HepG2 (cell line): ENCODE results near the gene NRP1. TPM values are rescaled to one million over a fixed set of nuclear protein-coding genes. Genes with fewer than 3 reads are reported as not detected.

ENCODE experiments used
- ASH2L ChIP-seq: fragments of 300-600, 200-600 bp; sonication (generic); IDR thresholded peaks from 2 replicates; pipeline ENCODE4 v1.7.0; 2017; ENCODE audit warnings: low read depth, mild to moderate bottlenecking, moderate library complexity, mixed read lengths, low read length; ENCODE audit not compliant: insufficient read length
- ATF7-NPFF ChIP-seq: sonication (generic); formaldehyde crosslinking; IDR thresholded peaks from 2 replicates; pipeline ENCODE4 v1.8.1; 2023; ENCODE audit warnings: mild to moderate bottlenecking, low read depth, missing genetic modification reagents, moderate library complexity
- BRF2 ChIP-seq: sonication (generic); formaldehyde crosslinking; IDR thresholded peaks from 2 replicates; pipeline ENCODE4 v1.8.1; 2022; ENCODE audit warnings: mild to moderate bottlenecking, missing genetic modification reagents
- EP300 ChIP-seq, 3 experiments: sonication (generic) in 1 of 3; formaldehyde crosslinking in 1 of 3; IDR thresholded peaks; 2 replicates each; pipeline versions ENCODE4 v1.5.1 to v1.6.1; 2011 to 2020; ENCODE audit warnings: low read depth in 2 of 3, low read length in 2 of 3, borderline replicate concordance in 1 of 3, improper control_type of control experiment in 1 of 3, mild to moderate bottlenecking in 1 of 3, missing genetic modification reagents in 1 of 3, moderate library complexity in 1 of 3
- HMGXB3 ChIP-seq: sonication (generic); formaldehyde crosslinking; IDR thresholded peaks from 2 replicates; pipeline ENCODE4 v1.4.0; 2020; ENCODE audit warnings: missing genetic modification reagents, borderline replicate concordance
- KAT7 ChIP-seq: IDR thresholded peaks from 2 replicates; pipeline ENCODE4 v1.6.1; 2018; ENCODE audit warnings: borderline replicate concordance, missing compliant biosample characterization
- MYPOP ChIP-seq: sonication (generic); formaldehyde crosslinking; IDR thresholded peaks from 2 replicates; pipeline ENCODE4 v1.8.1; 2023; ENCODE audit warnings: mild to moderate bottlenecking, moderate library complexity, missing genetic modification reagents
- NR2C2 ChIP-seq: sonication (generic); formaldehyde crosslinking; IDR thresholded peaks from 2 replicates; pipeline ENCODE4 v1.4.0; 2020; ENCODE audit warnings: missing genetic modification reagents, mild to moderate bottlenecking, moderate library complexity, borderline replicate concordance
- RAD51 ChIP-seq: fragments of 450-650 bp; IDR thresholded peaks from 2 replicates; pipeline ENCODE4 v1.6.1; 2016; ENCODE audit warnings: borderline replicate concordance
- RFX3 ChIP-seq: IDR thresholded peaks from 2 replicates; pipeline ENCODE4 v1.6.1; 2016; ENCODE audit warnings: missing biosample characterization, missing genetic modification reagents
- RXRA ChIP-seq: sonication (generic); formaldehyde crosslinking; IDR thresholded peaks from 2 replicates; pipeline ENCODE4 v1.5.1; 2020; ENCODE audit warnings: missing genetic modification reagents
- STAG1 ChIP-seq: sonication (generic); formaldehyde crosslinking; IDR thresholded peaks from 2 replicates; pipeline ENCODE4 v1.4.0; 2020; ENCODE audit warnings: missing genetic modification reagents
- XRCC5 ChIP-seq: fragments of 200-400 bp; formaldehyde crosslinking; optimal IDR thresholded peaks from 2 replicates; pipeline ENCODE3; 2017; ENCODE audit warnings: mild to moderate bottlenecking, low read length
- ZBTB37 ChIP-seq: sonication (generic); formaldehyde crosslinking; IDR thresholded peaks from 2 replicates; pipeline ENCODE4 v1.4.0; 2020; ENCODE audit warnings: mild to moderate bottlenecking, missing genetic modification reagents
- ZNF101 ChIP-seq: sonication (generic); formaldehyde crosslinking; IDR thresholded peaks from 2 replicates; pipeline ENCODE4 v1.4.0; 2020; ENCODE audit warnings: mild to moderate bottlenecking, low read depth, missing genetic modification reagents, borderline replicate concordance
- ZNF597 ChIP-seq: sonication (generic); formaldehyde crosslinking; IDR thresholded peaks from 2 replicates; pipeline ENCODE4 v1.5.0; 2020; ENCODE audit warnings: missing genetic modification reagents
- ZNF672 ChIP-seq: sonication (generic); formaldehyde crosslinking; IDR thresholded peaks from 2 replicates; pipeline ENCODE4 v1.8.1; 2022; ENCODE audit warnings: missing genetic modification reagents
- ZNF850 ChIP-seq: sonication (generic); formaldehyde crosslinking; conservative IDR thresholded peaks from 2 replicates; pipeline ENCODE4 v1.9.0; 2021; ENCODE audit warnings: mild to moderate bottlenecking, missing genetic modification reagents
- polyA plus RNA-seq, 8 experiments: library from polyadenylated mRNA; depleted of rRNA in 3 of 8; stranded (reverse) in 7 of 8; unstranded in 1 of 8; fragments of >200 nt; fragmentation: Illumina TruSeq in 4 of 8; extraction: Trizol in 4 of 8; gene quantifications; 2 replicates each; pipeline versions ENCODE4 v1.2.1 to v1.2.3, GENCODE V29; 2011 to 2016; ENCODE audit warnings: low read depth in 4 of 8, missing spikeins in 1 of 8, mixed read lengths in 1 of 8; ENCODE audit not compliant: insufficient read depth in 1 of 8
- total RNA-seq, 5 experiments: library from RNA; depleted of rRNA; stranded (reverse); fragments of >200 nt; fragmentation: Illumina TruSeq; extraction: Trizol; gene quantifications; 2 replicates each; pipeline ENCODE4 v1.2.3, GENCODE V29; 2016; ENCODE audit warnings: low read depth in 1 of 5

Gene NRP1
- total and polyA plus RNA-seq, 2 of the 13 experiments (the other 11 are each of a cell fraction or from before 2014, with no cell fraction given), result 5.3 to 5.8 TPM

- TF ChIP-seq NR2C2 (CRISPR knock-in tag) (no peak), ZNF101 (CRISPR knock-in tag) (no peak), EP300 (IDR thresholded peaks at IDR 0.05; ENCODE audit: low read depth in 2 of 2, low read length in 2 of 2) (peak; percentile 90 to 100), EP300 (CRISPR knock-in tag; IDR thresholded peaks at IDR 0.05; ENCODE audit: borderline replicate concordance) (peak; percentile 99), RXRA (CRISPR knock-in tag) (peak; percentile 37; the same call in 1 of the 2 replicates), RAD51 (no peak), ASH2L (peak; percentile 69), ATF7-NPFF (CRISPR knock-in tag) (peak; percentile 51; the same call in 1 of the 2 replicates), KAT7 (CRISPR knock-in tag) (0 out of 2 replicates have a peak, but pooled peaks have one; percentile 61), STAG1 (peak; percentile 74), ZBTB37 (CRISPR knock-in tag) (no peak), RFX3 (CRISPR knock-in tag) (no peak; the same call in 1 of the 2 replicates), HMGXB3 (CRISPR knock-in tag) (peak; percentile 90; the same call in 1 of the 2 replicates), XRCC5 (peak; percentile 49), ZNF672 (CRISPR knock-in tag) (no peak), ZNF597 (no peak), BRF2 (CRISPR knock-in tag) (peak; percentile 60; the same call in 1 of the 2 replicates), MYPOP (CRISPR knock-in tag) (peak; percentile 82; the same call in 1 of the 2 replicates), ZNF850 (CRISPR knock-in tag) (no peak)
These were observed 178.5 kb downstream of the NRP1 start (continued) for GRCh38 chr10:33155720-33156638.
